ENCODE data around the gene WWOX. TPM values are rescaled to one million over a fixed set of nuclear protein-coding genes. Genes with fewer than 3 reads are reported as not detected.

WWOX gene
- polyA plus RNA-seq, 1 donor from 2014 or later: 25.6 TPM

DNA sequence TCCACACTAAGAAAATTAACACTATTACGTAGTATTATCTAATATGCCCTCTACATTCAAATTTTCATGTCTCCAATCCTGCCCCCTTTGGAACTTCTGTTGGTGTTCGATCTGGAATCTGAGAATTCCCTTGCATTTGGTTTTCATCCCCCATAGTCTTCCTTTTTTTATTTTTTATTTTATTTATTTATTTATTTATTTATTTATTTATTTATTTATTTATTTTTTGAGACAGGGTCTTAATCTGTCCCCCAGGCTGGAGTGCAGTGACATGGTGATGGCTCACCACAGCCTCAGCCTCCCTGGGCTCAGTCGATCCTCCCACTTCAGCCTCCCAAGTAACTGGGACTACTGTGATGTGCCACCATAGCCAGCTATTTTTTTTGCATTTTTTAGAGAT, 911.8 kb downstream of the WWOX start:
- Histone ChIP-seq H4K20me1 (ENCODE audit: insufficient read depth) (no peaks in the 10 kb centered on the region), H3K4me2 (ENCODE audit: low read length) (no peak overlapping the region), H3K27me3 (ENCODE audit: insufficient read depth, low read depth, low read length) (no peaks in the 10 kb centered on the region), H3K27ac (ENCODE audit: low read length) (no peak overlapping the region), H3K9ac (ENCODE audit: low read length) (no peak overlapping the region), H3F3A (ENCODE audit: insufficient read depth, low read length, poor library complexity, severe bottlenecking) (no peaks in the 10 kb centered on the region), H3K36me3 (ENCODE audit: insufficient read depth, low read length) (no peaks in the 10 kb centered on the region), H3K9me3 (ENCODE audit: low read length) (no peaks in the 10 kb centered on the region), H3K9me2 (ENCODE audit: insufficient read depth, low read length) (no peaks in the 10 kb centered on the region), H3K4me3 (ENCODE audit: low read length) (no peak overlapping the region), H2AFZ (ENCODE audit: low read depth, low read length) (no peak overlapping the region), H3K79me2 (replicated peaks; ENCODE audit: insufficient read depth, low read length) (no peaks in the 10 kb centered on the region)
- no peak for TF ChIP-seq SMC3 (conservative IDR thresholded peaks at IDR 0.05; ENCODE audit: poor library complexity)
- no peak for TF ChIP-seq EZH2 (IDR thresholded peaks at IDR 0.05; ENCODE audit: borderline replicate concordance, insufficient read depth, low read length, poor library complexity, severe bottlenecking)
- no peak for TF ChIP-seq MXI1 (conservative IDR thresholded peaks at IDR 0.05; ENCODE audit: poor library complexity, severe bottlenecking)
- TF ChIP-seq, protein P1, sequence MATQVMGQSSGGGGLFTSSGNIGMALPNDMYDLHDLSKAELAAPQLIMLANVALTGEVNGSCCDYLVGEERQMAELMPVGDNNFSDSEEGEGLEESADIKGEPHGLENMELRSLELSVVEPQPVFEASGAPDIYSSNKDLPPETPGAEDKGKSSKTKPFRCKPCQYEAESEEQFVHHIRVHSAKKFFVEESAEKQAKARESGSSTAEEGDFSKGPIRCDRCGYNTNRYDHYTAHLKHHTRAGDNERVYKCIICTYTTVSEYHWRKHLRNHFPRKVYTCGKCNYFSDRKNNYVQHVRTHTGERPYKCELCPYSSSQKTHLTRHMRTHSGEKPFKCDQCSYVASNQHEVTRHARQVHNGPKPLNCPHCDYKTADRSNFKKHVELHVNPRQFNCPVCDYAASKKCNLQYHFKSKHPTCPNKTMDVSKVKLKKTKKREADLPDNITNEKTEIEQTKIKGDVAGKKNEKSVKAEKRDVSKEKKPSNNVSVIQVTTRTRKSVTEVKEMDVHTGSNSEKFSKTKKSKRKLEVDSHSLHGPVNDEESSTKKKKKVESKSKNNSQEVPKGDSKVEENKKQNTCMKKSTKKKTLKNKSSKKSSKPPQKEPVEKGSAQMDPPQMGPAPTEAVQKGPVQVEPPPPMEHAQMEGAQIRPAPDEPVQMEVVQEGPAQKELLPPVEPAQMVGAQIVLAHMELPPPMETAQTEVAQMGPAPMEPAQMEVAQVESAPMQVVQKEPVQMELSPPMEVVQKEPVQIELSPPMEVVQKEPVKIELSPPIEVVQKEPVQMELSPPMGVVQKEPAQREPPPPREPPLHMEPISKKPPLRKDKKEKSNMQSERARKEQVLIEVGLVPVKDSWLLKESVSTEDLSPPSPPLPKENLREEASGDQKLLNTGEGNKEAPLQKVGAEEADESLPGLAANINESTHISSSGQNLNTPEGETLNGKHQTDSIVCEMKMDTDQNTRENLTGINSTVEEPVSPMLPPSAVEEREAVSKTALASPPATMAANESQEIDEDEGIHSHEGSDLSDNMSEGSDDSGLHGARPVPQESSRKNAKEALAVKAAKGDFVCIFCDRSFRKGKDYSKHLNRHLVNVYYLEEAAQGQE (IDR thresholded peaks at IDR 0.05; ENCODE audit: borderline replicate concordance): no peak
- TF ChIP-seq, protein P2, sequence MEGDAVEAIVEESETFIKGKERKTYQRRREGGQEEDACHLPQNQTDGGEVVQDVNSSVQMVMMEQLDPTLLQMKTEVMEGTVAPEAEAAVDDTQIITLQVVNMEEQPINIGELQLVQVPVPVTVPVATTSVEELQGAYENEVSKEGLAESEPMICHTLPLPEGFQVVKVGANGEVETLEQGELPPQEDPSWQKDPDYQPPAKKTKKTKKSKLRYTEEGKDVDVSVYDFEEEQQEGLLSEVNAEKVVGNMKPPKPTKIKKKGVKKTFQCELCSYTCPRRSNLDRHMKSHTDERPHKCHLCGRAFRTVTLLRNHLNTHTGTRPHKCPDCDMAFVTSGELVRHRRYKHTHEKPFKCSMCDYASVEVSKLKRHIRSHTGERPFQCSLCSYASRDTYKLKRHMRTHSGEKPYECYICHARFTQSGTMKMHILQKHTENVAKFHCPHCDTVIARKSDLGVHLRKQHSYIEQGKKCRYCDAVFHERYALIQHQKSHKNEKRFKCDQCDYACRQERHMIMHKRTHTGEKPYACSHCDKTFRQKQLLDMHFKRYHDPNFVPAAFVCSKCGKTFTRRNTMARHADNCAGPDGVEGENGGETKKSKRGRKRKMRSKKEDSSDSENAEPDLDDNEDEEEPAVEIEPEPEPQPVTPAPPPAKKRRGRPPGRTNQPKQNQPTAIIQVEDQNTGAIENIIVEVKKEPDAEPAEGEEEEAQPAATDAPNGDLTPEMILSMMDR (IDR thresholded peaks at IDR 0.05; ENCODE audit: poor library complexity, severe bottlenecking): no peak
- TF ChIP-seq TAF1 (IDR thresholded peaks at IDR 0.05; ENCODE audit: low read depth): no peak
- no peak for TF ChIP-seq EP300 (conservative IDR thresholded peaks at IDR 0.05; ENCODE audit: poor library complexity, severe bottlenecking)
- no peak for TF ChIP-seq RAD21 (conservative IDR thresholded peaks at IDR 0.05)
- no peak for TF ChIP-seq POLR2AphosphoS5 (IDR thresholded peaks at IDR 0.05)

DNA sequence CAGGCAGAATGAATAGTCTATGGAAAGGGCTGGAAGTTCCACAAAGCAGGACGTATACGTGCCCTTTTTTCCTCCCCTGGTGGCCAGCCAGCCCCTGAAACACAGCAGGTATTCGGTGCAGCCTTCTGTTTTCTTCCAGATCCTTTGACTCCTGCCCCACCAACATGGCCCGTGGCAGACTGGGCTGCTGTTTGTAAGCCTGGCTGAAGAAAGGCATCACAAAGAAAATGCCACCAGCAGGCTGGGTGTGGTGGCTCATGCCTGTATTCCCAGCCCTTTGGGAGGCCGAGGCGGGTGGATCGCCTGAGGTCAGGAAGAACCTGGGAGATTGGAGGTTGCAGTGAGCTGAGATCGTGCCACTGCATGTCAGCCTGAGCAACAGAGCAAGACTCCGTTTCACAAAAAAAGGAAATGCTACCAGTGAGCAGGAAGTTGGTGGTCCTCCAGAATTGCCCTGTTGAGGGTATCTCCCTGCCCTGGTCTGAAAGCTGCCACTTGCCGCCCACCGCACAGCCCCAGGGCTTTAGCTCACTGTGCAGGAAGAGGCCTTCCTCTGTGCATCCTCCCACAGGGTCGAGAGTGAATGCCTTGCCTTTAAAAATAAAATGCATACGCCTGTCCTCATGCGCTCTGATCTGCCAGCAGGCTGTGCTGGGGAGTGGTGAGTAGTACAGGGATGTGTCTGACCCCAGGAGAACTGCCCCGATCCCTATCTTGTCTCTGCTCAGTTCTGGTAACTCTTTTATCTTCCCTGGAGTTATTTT, 913.4 kb downstream of the WWOX start:
- Histone ChIP-seq H4K20me1 (ENCODE audit: insufficient read depth) (no peaks in the 10 kb centered on the region), H3K79me2 (replicated peaks; ENCODE audit: insufficient read depth, low read length) (no peaks in the 10 kb centered on the region), H3K9me2 (ENCODE audit: insufficient read depth, low read length) (no peaks in the 10 kb centered on the region), H3K4me2 (ENCODE audit: low read length) (no peak overlapping the region), H3K36me3 (ENCODE audit: insufficient read depth, low read length) (no peaks in the 10 kb centered on the region), H3F3A (ENCODE audit: insufficient read depth, low read length, poor library complexity, severe bottlenecking) (no peaks in the 10 kb centered on the region), H3K9ac (ENCODE audit: low read length) (no peak overlapping the region), H3K27me3 (ENCODE audit: insufficient read depth, low read depth, low read length) (no peaks in the 10 kb centered on the region), H3K9me3 (ENCODE audit: low read length) (no peaks in the 10 kb centered on the region), H3K27ac (ENCODE audit: low read length) (no peak overlapping the region), H3K4me3 (ENCODE audit: low read length) (no peak overlapping the region), H2AFZ (ENCODE audit: low read depth, low read length) (no peak overlapping the region)
- TF ChIP-seq MXI1 (conservative IDR thresholded peaks at IDR 0.05; ENCODE audit: poor library complexity, severe bottlenecking) (no peak), TAF1 (IDR thresholded peaks at IDR 0.05; ENCODE audit: low read depth) (no peak), EZH2 (IDR thresholded peaks at IDR 0.05; ENCODE audit: borderline replicate concordance, insufficient read depth, low read length, poor library complexity, severe bottlenecking) (no peak), POLR2AphosphoS5 (IDR thresholded peaks at IDR 0.05) (no peak), EP300 (conservative IDR thresholded peaks at IDR 0.05; ENCODE audit: poor library complexity, severe bottlenecking) (no peak), SMC3 (conservative IDR thresholded peaks at IDR 0.05; ENCODE audit: poor library complexity) (no peak), RAD21 (conservative IDR thresholded peaks at IDR 0.05) (no peak)
- TF ChIP-seq, protein P2 (IDR thresholded peaks at IDR 0.05; ENCODE audit: poor library complexity, severe bottlenecking): no peak
- TF ChIP-seq, protein P1 (IDR thresholded peaks at IDR 0.05; ENCODE audit: borderline replicate concordance): no peak

Data from neural cell (in vitro differentiated cells).